HUES48 (cell line): ENCODE data around the gene MDH1B.

Experiments used
- H3K27ac ChIP-seq: one replicate; pipeline ENCODE4 v1.7.0; 2013; ENCODE audit warnings: low read depth, low read length, inconsistent platforms
- H3K27me3 ChIP-seq: 2 replicates; pipeline ENCODE4 v1.6.1; 2013; ENCODE audit warnings: mild to moderate bottlenecking, low read length; ENCODE audit not compliant: control insufficient read depth, insufficient read depth
- H3K36me3 ChIP-seq: 2 replicates; pipeline ENCODE4 v1.6.1; 2013; ENCODE audit warnings: low read length; ENCODE audit not compliant: control insufficient read depth, insufficient read depth
- H3K4me1 ChIP-seq: 2 replicates; pipeline ENCODE4 v1.6.1; 2013; ENCODE audit warnings: mild to moderate bottlenecking, low read length; ENCODE audit not compliant: control insufficient read depth, insufficient read depth
- H3K4me3 ChIP-seq: 2 replicates; pipeline ENCODE4 v1.5.1; 2013; ENCODE audit warnings: mild to moderate bottlenecking, low read depth, low read length
- H3K9ac ChIP-seq: 2 replicates; pipeline ENCODE4 v1.6.1; 2013; ENCODE audit warnings: mild to moderate bottlenecking, low read depth, low read length, moderate library complexity
- H3K9me3 ChIP-seq: 2 replicates; pipeline ENCODE4 v1.6.1; 2013; ENCODE audit warnings: low read length; ENCODE audit not compliant: control insufficient read depth, insufficient read depth

The MDH1B gene

DNA sequence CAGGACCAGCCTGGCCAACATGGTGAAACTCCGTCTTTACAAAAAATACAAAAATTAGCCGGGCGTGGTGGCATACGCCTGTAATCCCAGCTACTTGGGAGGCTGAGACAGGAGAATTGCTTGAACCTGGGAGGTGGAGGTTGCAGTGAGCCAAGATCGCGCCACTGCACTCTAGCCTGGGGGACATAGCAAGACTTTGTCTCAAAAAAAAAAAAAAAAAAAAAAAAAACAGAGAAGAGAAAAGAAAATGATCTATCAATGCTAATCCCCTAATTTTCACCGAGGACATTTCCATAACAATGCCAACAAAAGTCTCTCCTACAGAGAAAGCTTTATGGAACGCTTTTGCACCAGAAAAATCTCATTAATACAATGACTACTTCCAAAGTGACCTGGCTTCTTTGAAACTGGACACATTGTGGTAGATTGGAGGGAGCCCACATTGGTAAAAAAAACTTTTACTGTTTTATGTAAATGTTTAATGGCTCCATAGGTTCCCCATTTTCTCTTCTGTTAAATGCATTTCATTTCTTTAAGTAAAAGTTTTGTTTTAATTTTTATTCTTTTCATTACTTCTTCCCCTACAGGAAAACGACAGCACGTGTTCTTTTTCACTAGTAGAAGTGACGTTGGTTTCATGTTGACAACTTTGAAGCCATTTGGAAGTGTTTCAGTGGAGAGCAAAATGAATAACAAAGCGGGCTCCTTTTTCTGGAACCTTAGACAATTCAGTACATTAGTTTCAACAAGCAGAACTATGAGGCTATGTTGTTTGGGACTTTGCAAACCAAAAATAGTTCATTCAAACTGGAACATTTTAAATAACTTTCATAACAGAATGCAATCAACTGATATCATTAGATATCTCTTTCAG lies 1.2 kb upstream of the MDH1B start:
- H3K9ac ChIP-seq = peak overlapping the region; percentile 92
- peaks cover 36% of the 10 kb centered on the region for H3K36me3 ChIP-seq
- peaks cover 8% of the 10 kb centered on the region; the same call in 1 of the 2 replicates for H3K4me1 ChIP-seq
- H3K27ac ChIP-seq = peak overlapping the region; percentile 79
- H3K9me3 ChIP-seq = no peaks in the 10 kb centered on the region
- H3K4me3 ChIP-seq = peak overlapping the region; percentile 93
- peaks cover 4% of the 10 kb centered on the region; the same call in 1 of the 2 replicates for H3K27me3 ChIP-seq

GRCh38 chr2:206764673-206765241 lies 371 bp downstream of the MDH1B start:
- peak overlapping the region; percentile 93 for H3K4me3 ChIP-seq
- H3K4me1 ChIP-seq = peaks cover 8% of the 10 kb centered on the region; the same call in 1 of the 2 replicates
- H3K27me3 ChIP-seq = peaks cover 4% of the 10 kb centered on the region; the same call in 1 of the 2 replicates
- peak overlapping the region; percentile 92 for H3K9ac ChIP-seq
- no peaks in the 10 kb centered on the region for H3K9me3 ChIP-seq
- H3K36me3 ChIP-seq = peaks cover 24% of the 10 kb centered on the region
- peak overlapping the region; percentile 79 for H3K27ac ChIP-seq

- no peak overlapping the region for H3K9ac ChIP-seq
- H3K9me3 ChIP-seq = no peaks in the 10 kb centered on the region
- 0 out of 2 replicates have a peak, but pooled peaks cover under 1% of the 10 kb centered on the region for H3K27me3 ChIP-seq
Observed at GRCh38 chr2:206756816-206757215, 8.3 kb downstream of the MDH1B start.

DNA sequence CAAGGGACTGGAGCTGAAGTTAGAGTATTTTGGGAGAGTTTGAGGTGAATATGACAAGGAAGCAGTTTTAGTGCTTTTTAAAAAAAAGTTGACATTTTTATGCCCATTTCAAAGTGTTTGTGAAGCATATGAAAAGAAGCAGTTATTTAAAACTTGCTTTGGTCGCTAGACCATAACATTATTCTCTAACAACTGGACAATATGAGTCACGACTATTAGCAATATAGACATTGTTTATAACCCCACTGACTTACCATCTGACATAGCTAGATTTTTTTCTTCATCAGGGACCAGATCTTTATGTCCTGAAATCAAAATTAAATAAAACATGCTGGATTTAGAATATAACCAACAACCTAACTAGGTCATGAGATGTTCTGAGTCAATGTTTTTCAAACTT lies 24.3 kb downstream of the MDH1B start:
- Histone ChIP-seq H3K27ac (no peak overlapping the region), H3K9ac (no peak overlapping the region), H3K4me3 (no peak overlapping the region), H3K4me1 (no peaks in the 10 kb centered on the region), H3K36me3 (no peaks in the 10 kb centered on the region), H3K9me3 (no peaks in the 10 kb centered on the region), H3K27me3 (no peaks in the 10 kb centered on the region)

More at GRCh38 chr2:206756816-206757215, 8.3 kb downstream of the MDH1B start:
- no peaks in the 10 kb centered on the region for H3K36me3 ChIP-seq
- no peak overlapping the region for H3K4me3 ChIP-seq
- no peak overlapping the region for H3K27ac ChIP-seq
- no peaks in the 10 kb centered on the region for H3K4me1 ChIP-seq

DNA sequence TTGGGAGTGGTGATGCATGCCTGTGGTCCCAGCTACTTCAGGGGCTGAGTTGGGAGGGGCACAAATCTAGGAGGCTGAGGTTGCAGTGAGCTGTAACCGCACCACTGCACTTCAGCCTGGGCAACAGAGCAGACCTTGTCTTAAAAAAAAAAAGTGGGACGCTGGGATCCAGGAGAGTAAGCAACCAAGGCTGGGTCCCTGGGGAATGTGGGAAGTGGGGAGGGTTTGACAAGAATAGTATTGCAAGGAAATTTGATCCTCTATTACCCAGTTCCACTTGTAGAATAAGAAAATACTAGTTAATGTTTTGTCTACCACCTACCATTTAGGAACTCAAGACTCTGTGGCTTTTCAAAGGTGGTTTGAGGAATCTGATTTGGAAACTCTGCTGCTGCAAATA lies 25.9 kb downstream of the MDH1B start:
- H3K4me1 ChIP-seq = no peaks in the 10 kb centered on the region
- H3K9ac ChIP-seq = no peak overlapping the region
- no peak overlapping the region for H3K27ac ChIP-seq
- H3K4me3 ChIP-seq = no peak overlapping the region
- no peaks in the 10 kb centered on the region for H3K27me3 ChIP-seq
- H3K36me3 ChIP-seq = no peaks in the 10 kb centered on the region
- H3K9me3 ChIP-seq = no peaks in the 10 kb centered on the region

GRCh38 chr2:206736935-206737334 lies 28.2 kb downstream of the MDH1B start:
- H3K27ac ChIP-seq = no peak overlapping the region
- H3K4me1 ChIP-seq = no peaks in the 10 kb centered on the region
- no peaks in the 10 kb centered on the region for H3K9me3 ChIP-seq
- no peaks in the 10 kb centered on the region for H3K36me3 ChIP-seq
- H3K9ac ChIP-seq = no peak overlapping the region
- no peak overlapping the region for H3K4me3 ChIP-seq
- no peaks in the 10 kb centered on the region for H3K27me3 ChIP-seq

GRCh38 chr2:206733341-206733740 lies 31.8 kb downstream of the MDH1B start:
- Histone ChIP-seq H3K9ac (no peak overlapping the region), H3K27ac (no peak overlapping the region), H3K9me3 (no peaks in the 10 kb centered on the region), H3K4me1 (no peaks in the 10 kb centered on the region), H3K36me3 (no peaks in the 10 kb centered on the region), H3K4me3 (no peak overlapping the region), H3K27me3 (no peaks in the 10 kb centered on the region)

GRCh38 chr2:206728277-206729199 lies 36.6 kb downstream of the MDH1B start:
- Histone ChIP-seq H3K27me3 (no peaks in the 10 kb centered on the region), H3K4me1 (no peaks in the 10 kb centered on the region), H3K4me3 (no peak overlapping the region), H3K36me3 (no peaks in the 10 kb centered on the region), H3K27ac (no peak overlapping the region), H3K9ac (no peak overlapping the region), H3K9me3 (no peaks in the 10 kb centered on the region)

- H3K4me3 ChIP-seq = no peak overlapping the region
- no peaks in the 10 kb centered on the region for H3K4me1 ChIP-seq
- no peaks in the 10 kb centered on the region for H3K36me3 ChIP-seq
- H3K9me3 ChIP-seq = no peaks in the 10 kb centered on the region
- no peaks in the 10 kb centered on the region for H3K27me3 ChIP-seq
- no peak overlapping the region for H3K9ac ChIP-seq
- H3K27ac ChIP-seq = no peak overlapping the region
Observed at GRCh38 chr2:206727287-206727686, 37.8 kb downstream of the MDH1B start.

- Histone ChIP-seq H3K4me3 (no peak overlapping the region), H3K27ac (no peak overlapping the region), H3K4me1 (0 out of 2 replicates have a peak, but pooled peaks cover under 1% of the 10 kb centered on the region), H3K27me3 (no peaks in the 10 kb centered on the region), H3K36me3 (no peaks in the 10 kb centered on the region), H3K9me3 (0 out of 2 replicates have a peak, but pooled peaks cover 8% of the 10 kb centered on the region), H3K9ac (no peak overlapping the region)
Observed at GRCh38 chr2:206723288-206723687, 41.8 kb downstream of the MDH1B start.
